ENCODE data around the gene FUCA1.

Gene FUCA1

GRCh38 chr1:23809751-23810171 lies 58.3 kb downstream of the FUCA1 start:
- Histone ChIP-seq H4K91ac (ENCODE audit: low read length) (no peak overlapping the region), H4K8ac (ENCODE audit: low read length) (peak overlapping the region; percentile 53), H2AFZ (ENCODE audit: low read depth, low read length) (no peak overlapping the region), H3K4me2 (ENCODE audit: low read length, poor library complexity, severe bottlenecking) (no peak overlapping the region), H2BK15ac (ENCODE audit: low read depth, poor library complexity, severe bottlenecking) (no peak overlapping the region), H2BK5ac (ENCODE audit: low read depth, low read length, poor library complexity, severe bottlenecking) (no peak overlapping the region), H3K36me3 (ENCODE audit: control insufficient read depth in 1 of 2, insufficient read depth in 2 of 2, low read depth in 1 of 2, low read length in 2 of 2) (peaks cover 49 to 64% of the 10 kb centered on the region in 2 experiments), H3K4me3 (ENCODE audit: insufficient read depth in 1 of 2, low read depth in 1 of 2, low read length in 2 of 2) (no peak overlapping the region), H3K27ac (ENCODE audit: low read length, poor library complexity, severe bottlenecking) (no peak overlapping the region), H3K14ac (ENCODE audit: low read length in 2 of 2) (no peak overlapping the region), H3K4ac (ENCODE audit: low read depth in 1 of 2, low read length in 2 of 2) (no peak overlapping the region), H3K27me3 (ENCODE audit: control insufficient read depth in 1 of 2, insufficient read depth in 1 of 2, low read length in 2 of 2) (no peaks in the 10 kb centered on the region), H3K9ac (ENCODE audit: low read length) (peak overlapping the region; percentile 38), H3K79me1 (replicated peaks; ENCODE audit: low read length, poor library complexity, severe bottlenecking) (no peaks in the 10 kb centered on the region), H3K9me3 (ENCODE audit: control insufficient read depth, low read length) (no peaks in the 10 kb centered on the region), H2AK5ac (ENCODE audit: low read length, severe bottlenecking) (no peak overlapping the region), H3K18ac (ENCODE audit: low read depth in 1 of 2, low read length in 2 of 2) (no peak overlapping the region), H2BK120ac (ENCODE audit: low read depth, low read length) (no peak overlapping the region), H3K4me1 (ENCODE audit: control insufficient read depth, insufficient read depth, low read depth, low read length) (no peaks in the 10 kb centered on the region), H2BK12ac (ENCODE audit: low read length in 2 of 2) (no peak overlapping the region), H3K23ac (ENCODE audit: low read length in 2 of 2) (no peak overlapping the region)
- 39% methylated on average over 6 of the region's 6 CpGs for WGBS
- DNase-seq, result peak; percentile 71

- no peak overlapping the region for H2AK5ac ChIP-seq (ENCODE audit: low read length, severe bottlenecking)
- no peak overlapping the region for H3K9ac ChIP-seq (ENCODE audit: low read length)
- H3K79me1 ChIP-seq (replicated peaks; ENCODE audit: low read length, poor library complexity, severe bottlenecking), result no peaks in the 10 kb centered on the region
- H3K23ac ChIP-seq (ENCODE audit: low read length in 2 of 2), result no peak overlapping the region
- H3K4me3 ChIP-seq (ENCODE audit: insufficient read depth in 1 of 2, low read depth in 1 of 2, low read length in 2 of 2), result no peak overlapping the region
- H3K9me3 ChIP-seq (ENCODE audit: control insufficient read depth, low read length), result no peaks in the 10 kb centered on the region
- no peak overlapping the region for H2BK15ac ChIP-seq (ENCODE audit: low read depth, poor library complexity, severe bottlenecking)
- no peaks in the 10 kb centered on the region for H3K27me3 ChIP-seq (ENCODE audit: control insufficient read depth in 1 of 2, insufficient read depth in 1 of 2, low read length in 2 of 2)
- H3K4ac ChIP-seq (ENCODE audit: low read depth in 1 of 2, low read length in 2 of 2), result no peak overlapping the region
- WGBS, result 85% methylated on average over 3 of the region's 3 CpGs
- DNase-seq, result no peak
- no peaks in the 10 kb centered on the region for H3K4me1 ChIP-seq (ENCODE audit: control insufficient read depth, insufficient read depth, low read depth, low read length)
- H2BK12ac ChIP-seq (ENCODE audit: low read length in 2 of 2), result no peak overlapping the region
- H2BK120ac ChIP-seq (ENCODE audit: low read depth, low read length), result no peak overlapping the region
- no peak overlapping the region for H3K27ac ChIP-seq (ENCODE audit: low read length, poor library complexity, severe bottlenecking)
- H2AFZ ChIP-seq (ENCODE audit: low read depth, low read length), result no peak overlapping the region
- no peak overlapping the region for H3K18ac ChIP-seq (ENCODE audit: low read depth in 1 of 2, low read length in 2 of 2)
- no peak overlapping the region for H3K14ac ChIP-seq (ENCODE audit: low read length in 2 of 2)
- no peak overlapping the region for H3K4me2 ChIP-seq (ENCODE audit: low read length, poor library complexity, severe bottlenecking)
- H3K36me3 ChIP-seq (ENCODE audit: control insufficient read depth in 1 of 2, insufficient read depth in 2 of 2, low read depth in 1 of 2, low read length in 2 of 2), result peaks cover 44 to 64% of the 10 kb centered on the region in 2 experiments
- no peak overlapping the region for H4K91ac ChIP-seq (ENCODE audit: low read length)
- H2BK5ac ChIP-seq (ENCODE audit: low read depth, low read length, poor library complexity, severe bottlenecking), result no peak overlapping the region
- no peak overlapping the region for H4K8ac ChIP-seq (ENCODE audit: low read length)
Observed at GRCh38 chr1:23807453-23807852, 60.6 kb downstream of the FUCA1 start.

GRCh38 chr1:23806280-23806679 lies 61.8 kb downstream of the FUCA1 start:
- WGBS, result 97% methylated on average over 6 of the region's 6 CpGs
- H2BK120ac ChIP-seq (ENCODE audit: low read depth, low read length), result no peak overlapping the region
- peaks cover 2% of the 10 kb centered on the region for H3K4me1 ChIP-seq (ENCODE audit: control insufficient read depth, insufficient read depth, low read depth, low read length)
- no peak overlapping the region for H3K4ac ChIP-seq (ENCODE audit: low read depth in 1 of 2, low read length in 2 of 2)
- no peak overlapping the region for H3K4me3 ChIP-seq (ENCODE audit: insufficient read depth in 1 of 2, low read depth in 1 of 2, low read length in 2 of 2)
- no peak for DNase-seq
- H3K27ac ChIP-seq (ENCODE audit: low read length, poor library complexity, severe bottlenecking), result no peak overlapping the region
- peaks cover 44 to 55% of the 10 kb centered on the region in 2 experiments for H3K36me3 ChIP-seq (ENCODE audit: control insufficient read depth in 1 of 2, insufficient read depth in 2 of 2, low read depth in 1 of 2, low read length in 2 of 2)
- H2AK5ac ChIP-seq (ENCODE audit: low read length, severe bottlenecking), result no peak overlapping the region
- H3K14ac ChIP-seq (ENCODE audit: low read length in 2 of 2), result no peak overlapping the region
- no peak overlapping the region for H2BK5ac ChIP-seq (ENCODE audit: low read depth, low read length, poor library complexity, severe bottlenecking)
- no peaks in the 10 kb centered on the region for H3K27me3 ChIP-seq (ENCODE audit: control insufficient read depth in 1 of 2, insufficient read depth in 1 of 2, low read length in 2 of 2)
- no peak overlapping the region for H2BK15ac ChIP-seq (ENCODE audit: low read depth, poor library complexity, severe bottlenecking)
- no peak overlapping the region for H3K23ac ChIP-seq (ENCODE audit: low read length in 2 of 2)
- no peak overlapping the region for H3K9ac ChIP-seq (ENCODE audit: low read length)
- no peak overlapping the region for H2BK12ac ChIP-seq (ENCODE audit: low read length in 2 of 2)
- H4K8ac ChIP-seq (ENCODE audit: low read length), result no peak overlapping the region
- no peak overlapping the region for H4K91ac ChIP-seq (ENCODE audit: low read length)
- peaks cover 1% of the 10 kb centered on the region for H3K79me1 ChIP-seq (replicated peaks; ENCODE audit: low read length, poor library complexity, severe bottlenecking)
- H3K4me2 ChIP-seq (ENCODE audit: low read length, poor library complexity, severe bottlenecking), result no peak overlapping the region
- H3K18ac ChIP-seq (ENCODE audit: low read depth in 1 of 2, low read length in 2 of 2), result no peak overlapping the region
- H2AFZ ChIP-seq (ENCODE audit: low read depth, low read length), result no peak overlapping the region
- H3K9me3 ChIP-seq (ENCODE audit: control insufficient read depth, low read length), result no peaks in the 10 kb centered on the region

- H3K4me3 ChIP-seq (ENCODE audit: insufficient read depth in 1 of 2, low read depth in 1 of 2, low read length in 2 of 2), result no peak overlapping the region
- H4K91ac ChIP-seq (ENCODE audit: low read length), result no peak overlapping the region
- WGBS, result 96% methylated on average over 2 of the region's 2 CpGs
- H3K23ac ChIP-seq (ENCODE audit: low read length in 2 of 2), result no peak overlapping the region
- peaks cover 2% of the 10 kb centered on the region for H3K79me1 ChIP-seq (replicated peaks; ENCODE audit: low read length, poor library complexity, severe bottlenecking)
- no peak overlapping the region for H2BK120ac ChIP-seq (ENCODE audit: low read depth, low read length)
- no peak overlapping the region for H2AFZ ChIP-seq (ENCODE audit: low read depth, low read length)
- no peaks in the 10 kb centered on the region for H3K27me3 ChIP-seq (ENCODE audit: control insufficient read depth in 1 of 2, insufficient read depth in 1 of 2, low read length in 2 of 2)
- H3K27ac ChIP-seq (ENCODE audit: low read length, poor library complexity, severe bottlenecking), result no peak overlapping the region
- H3K4me2 ChIP-seq (ENCODE audit: low read length, poor library complexity, severe bottlenecking), result no peak overlapping the region
- no peak overlapping the region for H3K14ac ChIP-seq (ENCODE audit: low read length in 2 of 2)
- peaks cover 38 to 47% of the 10 kb centered on the region in 2 experiments for H3K36me3 ChIP-seq (ENCODE audit: control insufficient read depth in 1 of 2, insufficient read depth in 2 of 2, low read depth in 1 of 2, low read length in 2 of 2)
- no peak overlapping the region for H2BK15ac ChIP-seq (ENCODE audit: low read depth, poor library complexity, severe bottlenecking)
- peaks cover 2% of the 10 kb centered on the region for H3K4me1 ChIP-seq (ENCODE audit: control insufficient read depth, insufficient read depth, low read depth, low read length)
- H3K18ac ChIP-seq (ENCODE audit: low read depth in 1 of 2, low read length in 2 of 2), result no peak overlapping the region
- DNase-seq, result no peak
- H4K8ac ChIP-seq (ENCODE audit: low read length), result no peak overlapping the region
- no peak overlapping the region for H3K9ac ChIP-seq (ENCODE audit: low read length)
- no peak overlapping the region for H3K4ac ChIP-seq (ENCODE audit: low read depth in 1 of 2, low read length in 2 of 2)
- H3K9me3 ChIP-seq (ENCODE audit: control insufficient read depth, low read length), result no peaks in the 10 kb centered on the region
- H2AK5ac ChIP-seq (ENCODE audit: low read length, severe bottlenecking), result no peak overlapping the region
- no peak overlapping the region for H2BK12ac ChIP-seq (ENCODE audit: low read length in 2 of 2)
- H2BK5ac ChIP-seq (ENCODE audit: low read depth, low read length, poor library complexity, severe bottlenecking), result no peak overlapping the region
Observed at GRCh38 chr1:23805025-23805424, 63.1 kb downstream of the FUCA1 start.
